HEK293 (cell line): ENCODE results near the gene RNF151.

Source experiments
- GLIS2 ChIP-seq: fragments of 450-650 bp; formaldehyde crosslinking; IDR thresholded peaks from 2 replicates; pipeline ENCODE4 v1.5.1; 2016; ENCODE audit warnings: missing biosample characterization, missing genetic modification characterization
- ZBTB7A ChIP-seq: fragments of 450-650 bp; formaldehyde crosslinking; IDR thresholded peaks from 2 replicates; pipeline ENCODE4 v1.5.1; 2016; ENCODE audit warnings: low read depth, missing biosample characterization, missing genetic modification characterization
- ZNF133 ChIP-seq: fragments of 450-650 bp; formaldehyde crosslinking; IDR thresholded peaks from 2 replicates; pipeline ENCODE4 v1.5.1; 2016; ENCODE audit warnings: missing biosample characterization, missing genetic modification characterization
- ZNF169 ChIP-seq: fragments of 450-650 bp; formaldehyde crosslinking; IDR thresholded peaks from 2 replicates; pipeline ENCODE4 v1.5.1; 2016; ENCODE audit warnings: missing biosample characterization, missing genetic modification characterization
- ZNF404 ChIP-seq: fragments of 450-650 bp; formaldehyde crosslinking; IDR thresholded peaks from 2 replicates; pipeline ENCODE4 v1.5.1; 2017; ENCODE audit warnings: missing biosample characterization, missing genetic modification characterization
- ZNF529 ChIP-seq: fragments of 450-650 bp; formaldehyde crosslinking; IDR thresholded peaks from 2 replicates; pipeline ENCODE4 v1.5.1; 2017; ENCODE audit warnings: missing genetic modification characterization, missing biosample characterization; ENCODE audit not compliant: insufficient replicate concordance
- ZNF626 ChIP-seq: fragments of 450-650 bp; sonication (Bioruptor Pico); formaldehyde crosslinking; IDR thresholded peaks from 2 replicates; pipeline ENCODE4 v1.5.1; 2018; ENCODE audit warnings: missing biosample characterization, missing genetic modification characterization, inconsistent platforms
- ZNF660 ChIP-seq: fragments of 450-650 bp; IDR thresholded peaks from 2 replicates; pipeline ENCODE4 v1.5.1; 2018; ENCODE audit warnings: missing biosample characterization, mild to moderate bottlenecking, missing genetic modification characterization
- TF ChIP-seq, protein P1 (sequence below): fragments of 450-650 bp; formaldehyde crosslinking; IDR thresholded peaks from 2 replicates; pipeline ENCODE4 v1.5.1; 2016; ENCODE audit warnings: missing biosample characterization, missing genetic modification characterization, low read depth
- TF ChIP-seq, protein P2 (sequence below): fragments of 450-650 bp; formaldehyde crosslinking; IDR thresholded peaks from 2 replicates; pipeline ENCODE4 v1.5.1; 2016; ENCODE audit warnings: missing biosample characterization, missing genetic modification characterization

DNA sequence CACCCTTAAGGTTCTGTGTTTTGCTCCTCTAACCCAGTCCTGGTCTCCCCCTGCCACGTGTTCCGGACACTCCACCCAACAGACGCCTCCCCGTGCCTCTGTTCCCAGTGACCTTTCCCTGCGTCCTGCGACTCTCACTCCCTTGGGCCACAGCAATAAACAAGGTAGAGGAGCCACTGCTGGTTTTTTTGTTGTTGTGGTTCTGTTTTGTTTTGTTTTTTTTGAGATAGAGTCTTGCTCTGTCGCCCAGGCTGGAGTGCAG lies 49.2 kb downstream of the RNF151 start:
- TF ChIP-seq, protein P1, sequence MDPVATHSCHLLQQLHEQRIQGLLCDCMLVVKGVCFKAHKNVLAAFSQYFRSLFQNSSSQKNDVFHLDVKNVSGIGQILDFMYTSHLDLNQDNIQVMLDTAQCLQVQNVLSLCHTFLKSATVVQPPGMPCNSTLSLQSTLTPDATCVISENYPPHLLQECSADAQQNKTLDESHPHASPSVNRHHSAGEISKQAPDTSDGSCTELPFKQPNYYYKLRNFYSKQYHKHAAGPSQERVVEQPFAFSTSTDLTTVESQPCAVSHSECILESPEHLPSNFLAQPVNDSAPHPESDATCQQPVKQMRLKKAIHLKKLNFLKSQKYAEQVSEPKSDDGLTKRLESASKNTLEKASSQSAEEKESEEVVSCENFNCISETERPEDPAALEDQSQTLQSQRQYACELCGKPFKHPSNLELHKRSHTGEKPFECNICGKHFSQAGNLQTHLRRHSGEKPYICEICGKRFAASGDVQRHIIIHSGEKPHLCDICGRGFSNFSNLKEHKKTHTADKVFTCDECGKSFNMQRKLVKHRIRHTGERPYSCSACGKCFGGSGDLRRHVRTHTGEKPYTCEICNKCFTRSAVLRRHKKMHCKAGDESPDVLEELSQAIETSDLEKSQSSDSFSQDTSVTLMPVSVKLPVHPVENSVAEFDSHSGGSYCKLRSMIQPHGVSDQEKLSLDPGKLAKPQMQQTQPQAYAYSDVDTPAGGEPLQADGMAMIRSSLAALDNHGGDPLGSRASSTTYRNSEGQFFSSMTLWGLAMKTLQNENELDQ, result no peak
- TF ChIP-seq, protein P2, sequence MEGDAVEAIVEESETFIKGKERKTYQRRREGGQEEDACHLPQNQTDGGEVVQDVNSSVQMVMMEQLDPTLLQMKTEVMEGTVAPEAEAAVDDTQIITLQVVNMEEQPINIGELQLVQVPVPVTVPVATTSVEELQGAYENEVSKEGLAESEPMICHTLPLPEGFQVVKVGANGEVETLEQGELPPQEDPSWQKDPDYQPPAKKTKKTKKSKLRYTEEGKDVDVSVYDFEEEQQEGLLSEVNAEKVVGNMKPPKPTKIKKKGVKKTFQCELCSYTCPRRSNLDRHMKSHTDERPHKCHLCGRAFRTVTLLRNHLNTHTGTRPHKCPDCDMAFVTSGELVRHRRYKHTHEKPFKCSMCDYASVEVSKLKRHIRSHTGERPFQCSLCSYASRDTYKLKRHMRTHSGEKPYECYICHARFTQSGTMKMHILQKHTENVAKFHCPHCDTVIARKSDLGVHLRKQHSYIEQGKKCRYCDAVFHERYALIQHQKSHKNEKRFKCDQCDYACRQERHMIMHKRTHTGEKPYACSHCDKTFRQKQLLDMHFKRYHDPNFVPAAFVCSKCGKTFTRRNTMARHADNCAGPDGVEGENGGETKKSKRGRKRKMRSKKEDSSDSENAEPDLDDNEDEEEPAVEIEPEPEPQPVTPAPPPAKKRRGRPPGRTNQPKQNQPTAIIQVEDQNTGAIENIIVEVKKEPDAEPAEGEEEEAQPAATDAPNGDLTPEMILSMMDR (tag by site-specific recombination), result no peak
- TF ChIP-seq ZNF626, result no peak
- no peak for TF ChIP-seq GLIS2 (tag by site-specific recombination)
- no peak for TF ChIP-seq ZNF660 (tag by site-specific recombination)
- TF ChIP-seq ZNF529, result no peak
- no peak for TF ChIP-seq ZNF169
- no peak for TF ChIP-seq ZNF404 (tag by site-specific recombination)
- no peak for TF ChIP-seq ZBTB7A (tag by site-specific recombination)
- TF ChIP-seq ZNF133 (tag by site-specific recombination), result no peak
